ENCODE measurements around the gene DYSF. TPM values are rescaled to one million over a fixed set of nuclear protein-coding genes. Genes with fewer than 3 reads are reported as not detected.
"Not testable (repeated sequence)": the region's sequence is repeated elsewhere in the genome, so short reads cannot be mapped to it uniquely, and the experiment has no call there.

The DYSF gene
- 1 to 10 TPM; 3.4 to 5.0 (median 4.2) TPM for polyA plus RNA-seq

DNA sequence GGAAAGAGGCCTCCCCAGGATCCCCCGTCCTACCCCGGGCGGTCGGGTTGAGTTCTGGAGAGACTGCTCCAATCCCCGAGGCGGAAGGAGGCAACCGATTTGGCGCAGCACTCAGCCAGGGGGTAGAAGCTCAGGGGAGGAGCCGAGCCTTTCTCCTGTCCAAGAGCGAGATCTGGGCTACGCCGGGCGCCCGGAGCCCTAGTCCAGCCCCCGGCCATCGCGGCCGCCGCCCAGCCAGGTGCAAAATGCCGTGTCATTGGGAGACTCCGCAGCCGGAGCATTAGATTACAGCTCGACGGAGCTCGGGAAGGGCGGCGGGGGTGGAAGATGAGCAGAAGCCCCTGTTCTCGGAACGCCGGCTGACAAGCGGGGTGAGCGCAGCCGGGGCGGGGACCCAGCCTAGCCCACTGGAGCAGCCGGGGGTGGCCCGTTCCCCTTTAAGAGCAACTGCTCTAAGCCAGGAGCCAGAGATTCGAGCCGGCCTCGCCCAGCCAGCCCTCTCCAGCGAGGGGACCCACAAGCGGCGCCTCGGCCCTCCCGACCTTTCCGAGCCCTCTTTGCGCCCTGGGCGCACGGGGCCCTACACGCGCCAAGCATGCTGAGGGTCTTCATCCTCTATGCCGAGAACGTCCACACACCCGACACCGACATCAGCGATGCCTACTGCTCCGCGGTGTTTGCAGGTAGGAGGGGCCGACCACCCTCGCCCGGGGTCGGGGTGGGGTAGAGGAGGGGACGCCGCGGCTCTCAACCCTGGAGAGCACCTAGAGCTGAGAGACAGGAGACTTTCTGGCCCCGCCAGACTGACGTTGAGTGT lies at the start of gene DYSF:
Gene DYSF (plus strand): TSS at position 158 of the 817 bp plus-strand sequence.
- Mint-ChIP-seq H3K27ac (peak within 1 kb of the TSS in 3 of 6 donors; percentile 22 to 68 (median 23)), H3K4me1 (peaks cover 63 to 73% of the 10 kb centered on the region in 2 donors)

DNA sequence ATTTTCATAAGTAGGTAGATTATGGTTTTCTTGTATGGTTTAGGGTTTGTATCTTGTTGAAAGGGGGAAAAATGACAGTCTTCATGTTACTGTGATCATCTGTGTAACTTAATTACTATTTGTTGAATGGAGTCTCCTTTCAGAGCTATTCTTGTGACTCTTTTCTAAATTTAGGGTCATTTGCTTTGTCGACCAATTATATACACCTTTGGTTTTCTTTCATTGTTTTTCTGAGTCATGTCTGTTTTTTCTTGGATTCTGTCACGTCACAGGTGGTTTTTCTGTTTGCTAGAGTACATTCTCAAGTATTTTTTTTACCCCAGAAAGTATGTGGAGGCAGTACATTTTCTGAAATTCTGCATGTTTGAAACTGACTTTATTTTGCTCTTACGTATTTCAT lies 43.8 kb upstream of the DYSF start:
- peak overlapping the region in 4 of 6 donors; percentile 41 to 75 (median 58) for H3K27ac Mint-ChIP-seq
- peaks cover 0 to 1% (median 0%) of the 10 kb centered on the region in 3 donors for H3K27me3 Mint-ChIP-seq (ENCODE audit: low read depth in 3 of 3)
- peaks cover 0 to 2% (median 0%) of the 10 kb centered on the region in 6 donors for H3K9me3 Mint-ChIP-seq
- no peak overlapping the region for H3K4me3 Mint-ChIP-seq
- H3K36me3 Mint-ChIP-seq = peaks cover 23 to 41% (median 25%) of the 10 kb centered on the region in 3 donors
- no peak for DNase-seq
- peaks cover 0 to 6% of the 10 kb centered on the region in 2 donors for H3K4me1 Mint-ChIP-seq

More for the DNA sequence above, at the start of gene DYSF:
- Mint-ChIP-seq H3K36me3 (no peaks in the 10 kb centered on the region), H3K27me3 (ENCODE audit: low read depth in 3 of 3) (peaks cover 4 to 30% (median 23%) of the 10 kb centered on the region in 3 donors), H3K9me3 (no peaks in the 10 kb centered on the region), H3K4me3 (peak within 1 kb of the TSS; percentile 70 to 83 (median 79))
- DNase-seq = peak in 1 of 3 donors; percentile 10

DNA sequence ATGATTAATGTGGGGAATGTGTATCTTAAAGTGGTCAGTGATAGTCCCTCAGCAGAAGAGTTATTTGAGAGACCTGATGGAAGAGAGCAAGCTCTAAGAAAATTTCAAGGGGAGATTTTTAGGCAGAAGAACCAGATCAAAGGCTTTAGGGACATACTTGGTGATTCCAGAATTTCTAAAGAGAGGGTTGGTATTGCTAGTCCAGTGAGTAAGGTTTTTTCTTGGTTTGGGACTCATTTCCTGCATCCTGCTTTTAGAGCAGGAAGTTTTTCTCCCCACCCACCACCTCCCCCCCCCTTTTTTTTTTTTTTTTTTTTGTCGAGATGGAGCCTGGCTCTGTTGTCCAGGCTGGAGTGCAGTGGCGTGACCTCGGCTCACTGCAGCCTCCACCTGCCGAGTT lies 42.7 kb upstream of the DYSF start:
- no peak for DNase-seq
- Mint-ChIP-seq H3K4me1 (peaks cover 0 to 6% of the 10 kb centered on the region in 2 donors), H3K4me3 (peak overlapping the region in 1 of 5 donors; percentile 2), H3K9me3 (peaks cover 0 to 2% (median 0%) of the 10 kb centered on the region in 6 donors), H3K27me3 (ENCODE audit: low read depth in 3 of 3) (peaks cover 0 to 1% (median 0%) of the 10 kb centered on the region in 3 donors), H3K36me3 (peaks cover 18 to 31% (median 18%) of the 10 kb centered on the region in 3 donors), H3K27ac (peak overlapping the region in 5 of 6 donors; percentile 2 to 78 (median 49))

DNA sequence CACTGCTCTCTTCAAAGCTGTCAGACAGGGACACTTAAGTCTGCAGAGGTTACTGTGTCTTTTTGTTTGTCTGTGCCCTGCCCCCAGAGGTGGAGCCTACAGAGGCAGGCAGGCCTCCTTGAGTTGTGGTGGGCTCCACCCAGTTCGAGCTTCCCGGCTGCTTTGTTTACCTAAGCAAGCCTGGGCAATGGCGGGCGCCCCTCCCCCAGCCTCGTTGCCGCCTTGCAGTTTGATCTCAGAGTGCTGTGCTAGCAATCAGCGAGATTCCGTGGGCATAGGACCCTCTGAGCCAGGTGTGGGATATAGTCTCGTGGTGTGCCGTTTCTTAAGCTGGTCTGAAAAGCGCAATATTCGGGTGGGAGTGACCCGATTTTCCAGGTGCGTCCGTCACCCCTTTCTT lies 36.5 kb upstream of the DYSF start:
- H3K36me3 Mint-ChIP-seq; H3K9me3 Mint-ChIP-seq; H3K27me3 Mint-ChIP-seq (ENCODE audit: low read depth in 3 of 3): not testable (repeated sequence)
- Mint-ChIP-seq H3K27ac (peak overlapping the region in 5 of 6 donors; percentile 58 to 95 (median 90)), H3K4me1 (peaks cover 16 to 31% of the 10 kb centered on the region in 2 donors), H3K4me3 (peak overlapping the region; percentile 53 to 93 (median 90))
- peak; percentile 16 to 48 (median 27) for DNase-seq

DNA sequence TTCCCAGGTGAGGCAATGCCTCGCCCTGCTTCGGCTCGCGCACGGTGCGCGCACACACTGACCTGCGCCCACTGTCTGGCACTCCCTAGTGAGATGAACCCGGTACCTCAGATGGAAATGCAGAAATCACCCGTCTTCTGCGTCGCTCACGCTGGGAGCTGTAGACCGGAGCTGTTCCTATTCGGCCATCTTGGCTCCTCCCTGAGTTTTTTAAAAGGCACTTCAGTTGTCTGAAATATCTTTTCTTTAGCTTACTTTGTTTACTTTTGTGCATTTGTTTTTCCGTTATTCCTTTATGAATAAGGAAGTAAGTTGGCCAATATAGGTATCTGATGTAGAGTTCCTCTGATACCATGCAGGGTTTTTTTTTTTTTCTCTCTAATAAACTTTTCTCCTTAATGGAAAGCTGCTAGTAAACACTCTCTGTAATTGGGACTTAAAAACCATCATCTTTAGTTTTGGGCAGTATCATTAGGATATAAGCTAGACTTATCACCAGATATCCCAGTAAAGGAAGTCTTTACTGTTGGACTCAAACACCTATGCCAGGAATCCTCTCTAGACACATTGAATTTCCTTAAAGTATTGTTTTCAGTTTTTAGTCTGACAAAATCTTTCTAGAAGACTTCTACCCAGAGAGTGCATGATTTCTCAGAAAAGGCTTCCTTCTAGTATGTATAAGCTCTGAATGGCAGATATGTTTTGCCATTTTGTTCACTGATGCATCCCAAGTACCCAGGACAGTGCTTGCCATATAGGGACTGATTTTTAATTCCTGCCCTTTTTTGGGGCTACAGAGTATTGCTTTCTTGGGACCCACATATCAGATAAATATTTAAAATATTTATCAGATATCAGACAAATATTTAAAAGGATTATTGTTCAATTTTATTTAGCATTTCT lies 35.8 kb upstream of the DYSF start:
- H3K27me3 Mint-ChIP-seq (ENCODE audit: low read depth in 3 of 3) = no peaks in the 10 kb centered on the region
- peaks cover 16 to 31% of the 10 kb centered on the region in 2 donors for H3K4me1 Mint-ChIP-seq
- peak in 2 of 3 donors; percentile 15 to 24 for DNase-seq
- peak overlapping the region; percentile 88 to 93 (median 92) for H3K4me3 Mint-ChIP-seq
- H3K27ac Mint-ChIP-seq = peak overlapping the region; percentile 90 to 95 (median 94)
- H3K9me3 Mint-ChIP-seq = no peaks in the 10 kb centered on the region
- H3K36me3 Mint-ChIP-seq = peaks cover under 1 to 4% (median under 1%) of the 10 kb centered on the region in 3 donors

DNA sequence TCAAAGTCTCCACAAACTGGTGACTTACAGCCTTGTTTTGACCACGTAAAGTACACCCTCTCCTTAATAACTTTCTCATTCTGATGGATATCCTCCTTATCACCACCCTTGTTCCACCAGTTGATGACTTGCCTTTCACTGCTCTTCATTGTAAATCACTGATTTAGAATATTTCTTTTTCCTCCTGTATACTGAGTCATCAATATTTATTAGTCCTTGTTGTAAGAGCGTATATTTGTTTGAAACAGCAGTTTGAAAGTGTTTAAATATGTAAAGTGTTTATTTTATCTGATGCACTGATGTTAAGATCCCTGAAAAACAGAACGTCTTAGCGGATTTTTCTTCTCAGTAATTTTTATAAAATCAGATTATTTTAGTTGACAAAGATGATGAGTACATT lies 34.2 kb upstream of the DYSF start:
- Mint-ChIP-seq H3K4me3 (no peak overlapping the region), H3K9me3 (no peaks in the 10 kb centered on the region), H3K4me1 (peaks cover 16 to 39% of the 10 kb centered on the region in 2 donors), H3K27ac (peak overlapping the region in 2 of 6 donors; percentile 5 to 52), H3K27me3 (ENCODE audit: low read depth in 3 of 3) (no peaks in the 10 kb centered on the region), H3K36me3 (peaks cover 13 to 17% (median 15%) of the 10 kb centered on the region in 3 donors)
- DNase-seq = no peak

DNA sequence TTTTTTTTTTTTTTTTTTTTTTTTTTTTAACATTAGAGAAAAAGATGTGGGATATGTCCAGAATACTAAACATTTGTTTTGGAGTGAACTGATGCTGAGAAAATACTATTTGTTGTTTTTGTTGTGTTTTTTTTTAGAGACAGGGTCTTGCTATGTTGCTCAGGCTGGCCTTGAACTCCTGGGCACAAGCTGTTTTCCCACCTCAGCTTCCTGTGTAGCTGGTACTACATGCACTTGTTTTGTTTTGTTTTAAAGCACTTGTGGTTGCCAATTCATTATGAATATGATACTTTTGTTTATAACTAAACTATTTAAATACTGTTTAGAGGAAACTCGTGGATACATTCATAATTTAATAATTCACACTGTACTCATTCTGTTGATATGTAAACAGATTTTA lies 33.4 kb upstream of the DYSF start:
- DNase-seq = no peak
- Mint-ChIP-seq H3K27ac (no peak overlapping the region), H3K4me3 (peak overlapping the region in 1 of 5 donors; percentile 33), H3K9me3 (no peaks in the 10 kb centered on the region), H3K27me3 (ENCODE audit: low read depth in 3 of 3) (no peaks in the 10 kb centered on the region), H3K36me3 (peaks cover 13 to 22% (median 20%) of the 10 kb centered on the region in 3 donors), H3K4me1 (peaks cover 16 to 39% of the 10 kb centered on the region in 2 donors)

DNA sequence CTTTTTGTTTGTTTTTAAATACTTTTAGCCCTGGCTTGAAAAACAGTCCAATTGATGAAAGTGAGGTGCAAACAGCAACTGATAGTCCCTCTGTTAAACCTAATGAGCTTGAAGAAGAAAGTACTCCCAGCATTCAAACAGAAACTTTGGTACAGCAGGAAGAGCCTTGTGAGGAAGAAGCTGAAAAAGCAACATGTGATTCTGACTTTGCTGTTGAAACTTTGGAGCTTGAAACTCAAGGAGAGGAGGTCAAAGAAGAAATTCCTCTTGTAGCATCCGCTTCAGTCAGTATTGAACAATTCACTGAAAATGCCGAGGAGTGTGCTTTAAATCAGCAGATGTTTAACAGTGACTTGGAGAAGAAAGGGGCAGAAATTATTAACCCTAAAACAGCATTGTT lies 30.6 kb upstream of the DYSF start:
- Mint-ChIP-seq H3K4me1 (peaks cover 11 to 36% of the 10 kb centered on the region in 2 donors), H3K9me3 (no peaks in the 10 kb centered on the region), H3K27me3 (ENCODE audit: low read depth in 3 of 3) (no peaks in the 10 kb centered on the region), H3K36me3 (peaks cover 25 to 37% (median 36%) of the 10 kb centered on the region in 3 donors), H3K4me3 (no peak overlapping the region), H3K27ac (peak overlapping the region in 1 of 6 donors; percentile 49)
- no peak for DNase-seq

DNA sequence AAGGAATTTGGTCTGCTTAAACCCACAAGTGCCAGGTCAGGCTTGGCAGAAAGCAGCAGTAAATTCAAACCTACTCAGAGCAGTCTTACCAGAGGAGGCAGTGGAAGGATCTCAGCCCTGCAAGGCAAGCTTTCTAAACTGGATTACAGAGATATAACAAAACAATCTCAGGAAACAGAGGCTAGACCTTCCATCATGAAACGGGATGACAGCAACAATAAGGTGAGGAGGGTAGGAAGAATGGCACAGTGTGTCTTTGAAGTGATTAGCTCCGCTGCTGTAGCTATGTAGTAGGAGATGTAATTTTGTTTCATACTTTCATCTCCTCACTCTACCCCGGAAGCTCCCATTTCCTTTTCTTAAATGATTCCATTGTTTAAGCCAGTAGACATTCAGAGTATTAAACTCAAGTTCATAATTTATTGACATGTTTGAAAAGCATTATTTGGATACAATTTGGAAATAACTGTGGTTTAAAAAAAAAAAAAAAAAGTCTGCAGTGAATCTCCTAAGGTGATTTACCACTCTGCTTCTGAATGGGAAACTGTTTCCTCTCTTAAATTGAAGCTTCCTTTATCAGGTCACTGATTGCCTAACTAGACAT lies 29.4 kb upstream of the DYSF start:
- H3K27me3 Mint-ChIP-seq (ENCODE audit: low read depth in 3 of 3) = no peaks in the 10 kb centered on the region
- no peak overlapping the region for H3K27ac Mint-ChIP-seq
- peaks cover 10 to 28% of the 10 kb centered on the region in 2 donors for H3K4me1 Mint-ChIP-seq
- peaks cover 30 to 43% (median 41%) of the 10 kb centered on the region in 3 donors for H3K36me3 Mint-ChIP-seq
- no peak overlapping the region for H3K4me3 Mint-ChIP-seq
- H3K9me3 Mint-ChIP-seq = no peaks in the 10 kb centered on the region
- DNase-seq = no peak

DNA sequence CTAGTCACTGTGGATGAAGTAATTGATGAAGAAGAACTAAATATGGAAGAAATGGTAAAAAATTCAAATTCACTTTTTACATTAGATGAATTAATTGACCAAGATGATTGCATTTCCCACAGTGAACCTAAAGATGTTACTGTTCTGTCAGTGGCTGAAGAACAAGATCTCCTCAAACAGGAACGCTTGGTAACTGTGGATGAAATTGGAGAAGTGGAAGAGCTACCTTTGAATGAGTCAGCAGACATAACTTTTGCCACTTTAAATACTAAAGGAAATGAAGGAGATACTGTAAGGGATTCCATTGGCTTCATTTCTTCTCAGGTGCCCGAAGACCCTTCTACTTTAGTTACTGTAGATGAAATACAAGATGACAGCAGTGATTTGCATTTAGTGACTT lies 26.6 kb upstream of the DYSF start:
- peaks cover 0 to 12% of the 10 kb centered on the region in 2 donors for H3K4me1 Mint-ChIP-seq
- no peaks in the 10 kb centered on the region for H3K9me3 Mint-ChIP-seq
- peak overlapping the region in 1 of 6 donors; percentile 29 for H3K27ac Mint-ChIP-seq
- DNase-seq = no peak
- no peaks in the 10 kb centered on the region for H3K27me3 Mint-ChIP-seq (ENCODE audit: low read depth in 3 of 3)
- peaks cover 34 to 55% (median 50%) of the 10 kb centered on the region in 3 donors for H3K36me3 Mint-ChIP-seq
- no peak overlapping the region for H3K4me3 Mint-ChIP-seq

DNA sequence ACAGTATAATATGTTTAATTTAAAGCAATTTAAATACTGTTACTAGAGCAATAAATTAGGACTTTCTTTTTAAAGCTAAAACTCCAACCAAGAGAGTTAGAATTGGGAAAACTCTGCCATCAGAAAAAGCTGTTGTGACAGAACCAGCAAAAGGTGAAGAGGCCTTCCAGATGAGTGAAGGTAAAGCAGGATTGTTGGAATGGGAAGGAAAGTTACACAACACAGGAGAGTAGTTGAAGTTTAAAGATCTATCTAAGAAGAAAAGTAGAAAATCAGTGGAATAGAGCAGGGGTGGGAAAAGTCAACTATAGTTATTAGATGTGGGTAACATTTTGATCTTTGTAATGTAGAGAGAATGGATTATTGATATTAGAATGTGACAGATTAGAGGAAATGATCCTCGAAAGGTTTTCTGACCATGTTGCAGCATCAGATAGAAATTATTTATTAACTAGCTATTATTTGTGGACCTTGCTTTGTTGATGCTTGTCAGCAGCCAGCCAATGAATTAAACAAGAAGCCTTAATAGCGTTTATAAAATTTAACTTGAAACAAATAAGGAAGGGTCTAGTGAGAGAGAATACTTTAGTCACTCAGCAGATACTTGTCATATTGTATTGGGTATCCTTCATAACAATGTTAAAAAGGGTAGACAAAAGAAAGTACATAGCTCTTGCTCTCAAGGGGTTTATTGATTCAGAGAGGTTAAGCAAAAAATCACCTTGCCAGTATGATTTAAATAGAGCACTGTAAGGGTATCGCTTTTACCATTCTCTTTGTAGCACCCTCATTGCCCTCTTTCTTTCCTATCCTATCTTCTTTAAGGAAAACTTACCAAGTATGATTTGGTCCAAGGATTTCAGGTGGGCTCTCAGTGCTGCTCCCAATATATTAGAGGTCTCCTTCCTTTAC lies 24.6 kb upstream of the DYSF start:
- no peak for DNase-seq
- Mint-ChIP-seq H3K27me3 (ENCODE audit: low read depth in 3 of 3) (no peaks in the 10 kb centered on the region), H3K9me3 (no peaks in the 10 kb centered on the region), H3K4me1 (peaks cover 0 to 4% of the 10 kb centered on the region in 2 donors), H3K27ac (peak overlapping the region in 3 of 6 donors; percentile 7 to 83 (median 10)), H3K36me3 (peaks cover 27 to 59% (median 51%) of the 10 kb centered on the region in 3 donors), H3K4me3 (no peak overlapping the region)

DNA sequence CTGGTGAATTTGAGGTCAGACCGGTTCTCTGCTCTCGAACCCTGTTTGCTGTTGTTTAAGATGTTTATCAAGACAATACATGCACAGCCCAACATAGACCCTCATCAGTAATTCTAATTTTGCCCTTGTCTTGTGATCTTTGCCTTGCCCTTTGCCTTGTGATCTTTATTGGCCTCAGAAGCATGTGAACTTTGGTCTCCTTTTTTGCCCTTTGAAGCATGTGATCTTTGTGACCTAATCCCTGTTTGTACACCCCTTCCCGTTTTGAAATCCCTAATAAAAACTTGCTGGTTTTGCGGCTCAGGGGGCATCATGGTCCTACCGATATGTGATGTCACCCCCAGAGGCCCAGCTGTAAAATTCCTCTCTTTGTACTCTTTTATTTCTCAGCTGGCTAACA lies 8.2 kb upstream of the DYSF start:
- Mint-ChIP-seq H3K27ac (peak overlapping the region in 1 of 6 donors; percentile 52), H3K4me1 (peaks cover 22 to 28% of the 10 kb centered on the region in 2 donors), H3K36me3 (peaks cover 11 to 25% (median 11%) of the 10 kb centered on the region in 3 donors)
- not testable (repeated sequence) for H3K27me3 Mint-ChIP-seq (ENCODE audit: low read depth in 3 of 3); H3K4me3 Mint-ChIP-seq; DNase-seq; H3K9me3 Mint-ChIP-seq
